Measurements from ENCODE around the gene MGP.

DNA sequence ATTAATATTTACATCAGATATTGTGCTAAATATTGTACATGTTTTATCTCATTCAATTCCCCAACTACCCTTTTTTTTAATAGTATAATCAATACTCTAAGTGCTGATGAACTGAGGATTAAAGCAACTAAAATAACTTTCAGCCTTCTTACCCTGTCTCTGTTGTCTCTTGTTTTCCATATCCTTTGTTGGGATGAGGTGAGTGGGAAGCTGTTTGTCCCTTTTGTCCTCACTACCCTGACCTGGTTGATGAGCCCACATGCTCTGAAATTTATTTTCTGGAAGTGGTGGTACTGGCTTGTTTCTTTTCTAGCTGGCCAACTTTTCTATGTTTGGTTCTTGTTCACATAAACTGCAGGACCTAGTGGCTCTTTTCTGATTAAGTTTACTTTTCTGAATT, 32.8 kb downstream of the MGP start:
- TF ChIP-seq, protein P1, sequence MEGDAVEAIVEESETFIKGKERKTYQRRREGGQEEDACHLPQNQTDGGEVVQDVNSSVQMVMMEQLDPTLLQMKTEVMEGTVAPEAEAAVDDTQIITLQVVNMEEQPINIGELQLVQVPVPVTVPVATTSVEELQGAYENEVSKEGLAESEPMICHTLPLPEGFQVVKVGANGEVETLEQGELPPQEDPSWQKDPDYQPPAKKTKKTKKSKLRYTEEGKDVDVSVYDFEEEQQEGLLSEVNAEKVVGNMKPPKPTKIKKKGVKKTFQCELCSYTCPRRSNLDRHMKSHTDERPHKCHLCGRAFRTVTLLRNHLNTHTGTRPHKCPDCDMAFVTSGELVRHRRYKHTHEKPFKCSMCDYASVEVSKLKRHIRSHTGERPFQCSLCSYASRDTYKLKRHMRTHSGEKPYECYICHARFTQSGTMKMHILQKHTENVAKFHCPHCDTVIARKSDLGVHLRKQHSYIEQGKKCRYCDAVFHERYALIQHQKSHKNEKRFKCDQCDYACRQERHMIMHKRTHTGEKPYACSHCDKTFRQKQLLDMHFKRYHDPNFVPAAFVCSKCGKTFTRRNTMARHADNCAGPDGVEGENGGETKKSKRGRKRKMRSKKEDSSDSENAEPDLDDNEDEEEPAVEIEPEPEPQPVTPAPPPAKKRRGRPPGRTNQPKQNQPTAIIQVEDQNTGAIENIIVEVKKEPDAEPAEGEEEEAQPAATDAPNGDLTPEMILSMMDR (CRISPR knock-in tag; IDR thresholded peaks at IDR 0.05) = no peak
- TF ChIP-seq RXRB (CRISPR knock-in tag; IDR thresholded peaks at IDR 0.05; ENCODE audit: borderline replicate concordance) (no peak), ZNF335 (CRISPR knock-in tag; IDR thresholded peaks at IDR 0.05) (no peak), MYNN (CRISPR knock-in tag; IDR thresholded peaks at IDR 0.05; ENCODE audit: low read depth) (no peak), POLR2A (IDR thresholded peaks at IDR 0.05; ENCODE audit: insufficient read depth in 1 of 2, low read depth in 2 of 2, low read length in 2 of 2) (no peak), SUZ12 (IDR thresholded peaks at IDR 0.05; ENCODE audit: low read depth, low read length) (no peak), CHD2 (IDR thresholded peaks at IDR 0.05; ENCODE audit: low read depth, low read length) (no peak), PCBP1 (IDR thresholded peaks at IDR 0.05; ENCODE audit: borderline replicate concordance, low read depth, low read length) (no peak), NR3C1 (CRISPR knock-in tag; IDR thresholded peaks at IDR 0.05) (no peak), KAT8 (CRISPR knock-in tag; IDR thresholded peaks at IDR 0.05) (no peak), ZNF451 (CRISPR knock-in tag; IDR thresholded peaks at IDR 0.05) (no peak)
- TF ChIP-seq, protein P2, sequence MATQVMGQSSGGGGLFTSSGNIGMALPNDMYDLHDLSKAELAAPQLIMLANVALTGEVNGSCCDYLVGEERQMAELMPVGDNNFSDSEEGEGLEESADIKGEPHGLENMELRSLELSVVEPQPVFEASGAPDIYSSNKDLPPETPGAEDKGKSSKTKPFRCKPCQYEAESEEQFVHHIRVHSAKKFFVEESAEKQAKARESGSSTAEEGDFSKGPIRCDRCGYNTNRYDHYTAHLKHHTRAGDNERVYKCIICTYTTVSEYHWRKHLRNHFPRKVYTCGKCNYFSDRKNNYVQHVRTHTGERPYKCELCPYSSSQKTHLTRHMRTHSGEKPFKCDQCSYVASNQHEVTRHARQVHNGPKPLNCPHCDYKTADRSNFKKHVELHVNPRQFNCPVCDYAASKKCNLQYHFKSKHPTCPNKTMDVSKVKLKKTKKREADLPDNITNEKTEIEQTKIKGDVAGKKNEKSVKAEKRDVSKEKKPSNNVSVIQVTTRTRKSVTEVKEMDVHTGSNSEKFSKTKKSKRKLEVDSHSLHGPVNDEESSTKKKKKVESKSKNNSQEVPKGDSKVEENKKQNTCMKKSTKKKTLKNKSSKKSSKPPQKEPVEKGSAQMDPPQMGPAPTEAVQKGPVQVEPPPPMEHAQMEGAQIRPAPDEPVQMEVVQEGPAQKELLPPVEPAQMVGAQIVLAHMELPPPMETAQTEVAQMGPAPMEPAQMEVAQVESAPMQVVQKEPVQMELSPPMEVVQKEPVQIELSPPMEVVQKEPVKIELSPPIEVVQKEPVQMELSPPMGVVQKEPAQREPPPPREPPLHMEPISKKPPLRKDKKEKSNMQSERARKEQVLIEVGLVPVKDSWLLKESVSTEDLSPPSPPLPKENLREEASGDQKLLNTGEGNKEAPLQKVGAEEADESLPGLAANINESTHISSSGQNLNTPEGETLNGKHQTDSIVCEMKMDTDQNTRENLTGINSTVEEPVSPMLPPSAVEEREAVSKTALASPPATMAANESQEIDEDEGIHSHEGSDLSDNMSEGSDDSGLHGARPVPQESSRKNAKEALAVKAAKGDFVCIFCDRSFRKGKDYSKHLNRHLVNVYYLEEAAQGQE (IDR thresholded peaks at IDR 0.05; ENCODE audit: borderline replicate concordance in 1 of 2, low read depth in 1 of 2, low read length in 2 of 2) = no peak
